GM11168 (cell line): ENCODE measurements around the gene QPCT.
"Not testable (repeated sequence)": the region's sequence is repeated elsewhere in the genome, so short reads cannot be mapped to it uniquely, and the experiment has no call there.

Experiments
- in situ Hi-C: fragments of 300-500 bp; cut with MboI; formaldehyde crosslinking; loops from one replicate; pipeline ENCODE4 v1.12.0; 2022; ENCODE audit warnings: low sequenced_read_pairs; ENCODE audit not compliant: unreplicated experiment

QPCT gene

DNA sequence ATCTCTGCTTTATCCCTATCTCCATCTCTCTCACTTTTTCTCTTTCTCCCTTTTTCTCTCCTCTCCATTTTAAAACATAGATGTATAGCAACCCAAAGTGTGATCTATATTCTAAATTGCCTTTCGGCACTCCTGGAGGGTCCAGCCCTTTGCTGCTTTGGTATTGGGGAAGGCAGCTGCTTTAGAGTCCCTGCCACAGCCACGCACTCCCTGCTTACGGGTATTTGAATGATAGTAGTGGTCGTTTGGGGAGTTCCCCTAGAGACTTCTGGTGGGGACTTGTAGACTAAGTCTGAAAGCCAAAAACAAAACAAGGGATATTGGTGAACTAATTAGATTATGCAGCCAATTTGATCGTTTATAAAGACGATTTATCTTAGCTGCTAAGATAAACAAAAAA is 11.9 kb downstream of the QPCT start:
- in situ Hi-C loops: no loop called here

DNA sequence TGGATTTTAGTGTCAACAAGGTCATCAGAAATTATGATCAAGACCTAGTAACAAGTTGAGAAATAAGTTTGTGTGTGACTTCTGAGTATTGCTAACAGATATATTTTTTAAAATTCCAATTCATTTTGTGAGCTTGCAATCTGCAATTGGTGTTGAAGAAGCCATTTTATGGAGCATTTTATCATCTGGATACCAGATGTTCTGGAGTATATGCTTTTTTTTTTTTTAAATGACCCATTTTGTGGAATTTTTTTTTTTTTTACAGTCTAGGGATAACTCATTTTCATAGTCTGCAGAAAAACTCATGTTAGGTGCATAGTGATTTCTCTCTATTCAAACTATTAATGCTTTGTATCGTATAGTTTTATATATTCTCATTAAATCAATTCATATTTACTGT is 12.6 kb downstream of the QPCT start:
- in situ Hi-C loops: no loop called here

DNA sequence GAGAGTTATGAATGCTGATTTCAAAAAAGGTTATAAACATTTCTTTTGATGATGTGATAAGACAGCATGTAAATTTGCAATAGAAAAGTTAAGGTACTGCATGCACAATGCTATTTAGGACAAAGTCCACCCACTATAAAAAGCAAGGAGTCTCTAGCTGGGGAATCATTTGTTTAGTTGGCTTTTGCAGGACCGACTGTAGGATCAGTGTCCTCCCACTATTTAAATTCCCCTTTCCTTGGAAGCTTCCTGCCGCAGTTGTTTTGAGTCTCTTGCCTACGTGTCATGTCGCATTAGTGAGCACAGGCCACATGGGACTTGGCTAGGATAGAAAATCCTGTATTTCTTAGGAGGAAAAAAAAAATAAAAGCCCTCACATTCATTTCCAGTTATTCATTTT is 13.1 kb downstream of the QPCT start:
- in situ Hi-C loops: no loop called here

DNA sequence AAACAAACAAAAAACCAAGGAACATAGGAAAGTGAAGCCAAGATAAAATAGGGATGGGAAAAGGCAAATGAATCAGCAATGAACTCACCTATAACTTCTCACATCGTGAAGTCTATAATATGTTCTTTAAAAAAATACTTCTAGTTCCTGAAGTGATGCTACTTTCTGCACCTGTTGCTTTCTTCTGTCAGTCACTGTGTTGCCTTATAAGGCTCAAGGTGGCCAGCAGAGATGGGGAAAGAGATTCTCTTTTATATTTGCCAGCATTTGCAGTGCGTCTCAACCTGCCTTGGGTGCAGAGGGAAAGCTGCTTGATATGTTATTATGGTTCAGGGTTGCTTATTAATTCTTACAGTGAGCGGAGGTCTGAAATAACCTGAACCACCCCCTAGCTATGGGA is 14.0 kb downstream of the QPCT start:
- in situ Hi-C loops: no loop called here

DNA sequence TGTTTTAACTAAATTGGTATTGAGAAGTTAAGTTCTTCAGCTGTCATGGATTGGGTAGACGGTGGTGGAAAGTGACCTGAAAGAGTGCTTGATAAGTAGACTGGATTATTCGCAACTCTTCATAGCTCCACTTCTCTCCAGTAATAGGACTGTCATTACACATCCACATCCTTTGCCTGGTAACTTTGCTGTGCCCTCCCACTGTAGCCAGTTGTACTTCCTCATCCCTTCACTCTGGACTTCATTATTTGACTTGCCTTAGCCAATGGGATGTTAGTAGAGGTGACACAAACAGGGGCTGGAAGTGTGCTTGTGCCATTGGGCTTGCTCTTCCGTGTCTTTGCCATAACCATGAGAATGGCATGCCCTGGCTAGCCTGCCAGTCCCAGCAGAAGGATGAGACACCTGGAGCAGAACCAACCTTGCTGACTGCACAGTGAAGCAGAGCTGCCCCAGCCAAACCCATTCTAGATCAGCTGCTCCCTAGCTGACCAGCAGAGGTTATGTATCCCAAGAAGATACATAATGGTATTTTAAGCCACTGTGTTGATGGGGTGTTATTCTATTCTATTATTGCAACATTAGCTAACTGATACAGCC is 16.9 kb downstream of the QPCT start:
- in situ Hi-C loops: no loop called here

DNA sequence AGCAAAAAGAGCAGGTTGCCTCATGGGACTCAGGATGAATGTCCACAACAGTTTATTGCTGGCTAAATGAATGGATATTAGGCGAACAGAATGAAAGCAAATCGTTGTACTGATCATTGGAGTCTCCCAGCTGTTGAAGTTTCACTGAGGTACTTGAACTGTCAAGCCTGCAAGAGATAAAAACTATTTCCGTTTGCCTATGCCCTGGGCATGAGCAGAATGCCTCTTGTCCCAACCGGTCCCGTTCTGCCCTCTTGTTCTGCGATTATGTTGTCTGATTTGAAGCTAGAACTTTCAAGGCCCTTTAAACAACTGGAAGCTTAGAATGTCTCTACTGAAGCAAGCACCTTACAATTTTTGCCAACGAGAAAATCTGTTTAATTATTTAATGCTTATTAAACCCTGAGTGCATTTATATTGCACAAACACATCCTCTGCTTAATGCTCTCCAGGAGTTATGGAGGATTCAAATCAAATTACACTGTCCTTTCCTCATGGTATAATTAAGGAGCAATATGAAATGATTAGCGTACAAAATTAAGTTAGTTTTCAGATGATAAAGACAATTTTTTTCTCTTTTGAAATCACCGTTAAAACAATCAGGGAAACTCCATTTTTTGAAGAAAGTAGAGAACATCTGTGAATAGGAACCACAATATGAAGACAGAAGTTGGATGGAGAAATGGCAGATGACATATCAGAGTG is 17.7 kb downstream of the QPCT start:
- in situ Hi-C loops: no loop called here

DNA sequence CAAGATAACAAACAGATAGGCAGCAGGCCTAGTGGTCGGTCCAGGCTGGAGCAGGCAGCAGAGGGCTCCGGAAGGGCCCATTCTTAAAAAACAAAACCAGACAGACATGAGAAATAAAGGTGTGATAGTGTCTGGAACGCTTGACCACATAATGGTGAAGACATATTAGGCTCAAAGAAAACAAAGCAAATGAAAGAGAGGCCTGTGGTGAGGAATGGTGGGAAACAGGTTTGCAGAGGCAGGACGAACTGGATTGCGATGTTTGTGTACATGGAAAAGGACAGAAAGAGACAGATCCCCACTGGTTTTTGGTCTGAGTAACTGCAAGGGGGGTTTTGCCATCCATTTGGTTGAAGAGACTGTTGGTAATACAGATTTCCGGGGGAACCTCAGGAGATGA is 19.9 kb downstream of the QPCT start:
- in situ Hi-C loops: no loop called here

DNA sequence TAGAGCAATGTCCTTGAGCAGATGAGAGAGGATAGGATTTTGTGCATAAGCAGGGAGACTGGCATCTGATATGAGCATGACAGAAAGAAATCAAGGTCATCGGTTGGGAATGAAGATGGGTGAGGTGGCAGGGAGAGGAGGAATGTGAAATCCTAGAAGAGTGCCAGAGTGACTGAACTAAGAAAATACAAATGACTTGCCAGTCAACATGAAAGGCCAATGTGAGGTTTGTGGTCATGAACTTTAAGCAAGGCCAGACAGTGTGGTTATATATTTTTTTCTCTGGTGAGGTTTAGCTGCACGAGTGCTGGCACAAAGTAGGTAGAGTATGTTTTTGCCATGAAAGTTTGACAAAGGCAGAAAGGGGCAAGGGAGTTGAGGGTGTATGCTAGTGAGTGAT is 21.2 kb downstream of the QPCT start:
- in situ Hi-C loops: no loop called here

DNA sequence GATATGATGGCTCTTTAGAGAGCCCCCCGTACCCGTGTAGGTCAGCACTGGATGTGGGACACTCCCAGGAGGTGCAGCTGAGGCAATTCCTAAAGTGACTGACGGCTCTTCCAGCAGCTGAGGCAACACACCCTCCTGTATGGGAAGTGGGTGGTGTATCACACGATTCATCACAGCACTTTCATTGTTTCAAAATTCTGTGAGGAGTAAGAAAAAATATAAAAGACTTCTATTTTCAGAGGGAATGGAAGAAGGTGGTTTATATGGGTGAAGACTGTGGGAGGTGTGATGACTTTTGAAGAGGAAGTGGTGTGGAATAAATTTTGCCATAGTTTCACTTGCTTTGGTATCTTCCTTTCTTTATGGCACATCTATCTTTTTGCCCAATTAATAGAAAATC is 22.3 kb downstream of the QPCT start:
- in situ Hi-C loops: no loop called here

DNA sequence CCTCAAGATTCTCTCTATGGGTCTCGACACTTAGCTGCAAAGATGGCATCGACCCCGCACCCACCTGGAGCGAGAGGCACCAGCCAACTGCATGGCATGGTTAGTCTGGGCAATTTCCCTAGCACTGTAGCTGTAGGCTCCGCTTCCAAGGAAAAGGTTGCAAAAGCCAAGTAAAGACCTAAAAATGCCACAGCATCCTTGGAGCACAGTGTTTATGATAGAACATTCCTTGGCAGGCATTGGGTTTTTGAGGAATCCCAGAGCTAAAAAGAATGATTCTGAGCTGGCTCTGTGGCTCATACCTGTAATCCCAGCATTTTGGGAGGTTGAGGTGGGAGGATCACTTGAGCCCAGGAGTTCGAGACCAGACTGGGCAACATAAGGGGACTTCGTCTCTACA is 22.9 kb downstream of the QPCT start:
- in situ Hi-C loops: no loop called here

DNA sequence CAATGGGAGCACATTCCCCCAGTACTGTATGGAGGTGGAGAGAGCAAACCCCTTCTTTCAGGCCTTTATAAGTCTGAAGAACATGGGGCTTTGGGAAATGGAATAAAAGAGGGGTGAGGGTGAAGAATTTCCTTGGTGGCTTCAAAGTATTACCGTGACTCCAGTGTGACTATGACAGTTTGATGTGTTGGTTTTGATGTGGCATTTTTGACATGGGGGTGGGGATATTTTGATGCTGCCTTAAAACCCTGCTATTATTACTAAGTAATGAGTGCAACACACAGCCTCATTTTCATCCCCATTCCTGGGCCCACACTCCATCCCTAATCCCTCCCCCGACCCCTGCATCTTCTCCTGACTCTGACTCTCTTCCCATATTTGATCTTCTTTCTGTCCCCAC is 23.6 kb downstream of the QPCT start:
- in situ Hi-C loops: no loop called here

DNA sequence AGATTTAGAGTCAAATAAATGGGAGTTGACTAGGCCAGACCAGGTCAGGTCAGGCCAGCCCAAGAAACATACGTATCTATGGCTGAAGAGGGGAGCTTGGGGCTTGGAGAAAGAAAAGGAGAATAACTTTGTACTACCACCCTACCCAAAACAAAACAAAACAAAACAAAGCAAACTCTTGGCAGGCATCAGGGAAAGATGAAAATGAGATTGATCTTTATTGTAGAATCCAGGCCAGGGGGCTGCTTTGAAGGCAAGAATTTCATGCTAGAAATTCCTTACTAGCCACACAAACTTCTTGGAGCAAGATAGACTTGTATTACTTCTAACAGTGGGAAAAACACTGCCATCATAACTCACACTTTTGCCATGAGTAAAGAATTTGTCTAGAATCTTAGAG is 26.2 kb downstream of the QPCT start:
- in situ Hi-C loops: no loop called here

DNA sequence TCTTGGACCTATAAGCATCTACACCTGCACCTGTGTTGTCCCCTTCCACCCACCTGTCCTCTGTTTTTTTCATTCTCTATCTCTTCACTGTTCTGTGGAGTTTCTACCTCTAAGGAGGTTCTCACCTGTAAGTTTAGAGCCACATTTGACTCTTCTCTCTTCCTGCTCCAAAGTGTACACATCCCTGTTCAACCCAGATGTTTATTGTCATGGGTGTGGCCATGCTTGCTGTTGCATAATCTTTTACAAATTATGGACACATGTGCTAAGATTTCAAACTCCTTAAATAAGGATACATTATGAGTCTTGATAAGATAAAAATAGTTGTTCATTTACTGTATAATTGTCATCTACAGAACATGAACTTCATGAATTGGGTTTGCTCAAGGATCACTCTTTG is 27.6 kb downstream of the QPCT start:
- in situ Hi-C loops: no loop called here

DNA sequence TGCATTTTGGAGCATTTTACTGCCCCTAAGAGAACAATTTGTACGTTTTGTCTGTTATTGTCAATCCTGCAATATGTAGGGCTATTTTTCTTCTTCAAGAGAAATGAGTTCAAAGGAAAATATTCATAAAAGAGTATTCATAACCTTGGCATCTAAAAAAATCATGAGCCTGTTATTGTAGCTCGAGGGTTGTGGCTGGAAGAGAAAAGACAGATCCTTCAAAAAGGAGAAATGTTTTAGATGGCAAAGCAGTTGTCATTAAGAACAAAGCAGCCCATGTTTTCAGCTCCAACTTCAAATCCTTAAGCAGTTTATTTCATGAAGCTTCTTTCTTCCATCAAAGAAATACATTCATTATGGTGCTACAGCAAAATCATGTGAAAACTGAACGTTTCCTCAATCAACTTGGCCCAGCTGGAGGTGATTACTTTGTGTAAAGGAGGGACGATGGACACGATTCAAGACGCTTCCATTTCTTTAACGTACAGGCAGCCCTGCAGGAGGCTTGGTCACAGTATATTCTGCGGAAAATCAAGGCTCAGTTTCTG is 31.4 kb downstream of the QPCT start:
- in situ Hi-C loops: no loop called here

DNA sequence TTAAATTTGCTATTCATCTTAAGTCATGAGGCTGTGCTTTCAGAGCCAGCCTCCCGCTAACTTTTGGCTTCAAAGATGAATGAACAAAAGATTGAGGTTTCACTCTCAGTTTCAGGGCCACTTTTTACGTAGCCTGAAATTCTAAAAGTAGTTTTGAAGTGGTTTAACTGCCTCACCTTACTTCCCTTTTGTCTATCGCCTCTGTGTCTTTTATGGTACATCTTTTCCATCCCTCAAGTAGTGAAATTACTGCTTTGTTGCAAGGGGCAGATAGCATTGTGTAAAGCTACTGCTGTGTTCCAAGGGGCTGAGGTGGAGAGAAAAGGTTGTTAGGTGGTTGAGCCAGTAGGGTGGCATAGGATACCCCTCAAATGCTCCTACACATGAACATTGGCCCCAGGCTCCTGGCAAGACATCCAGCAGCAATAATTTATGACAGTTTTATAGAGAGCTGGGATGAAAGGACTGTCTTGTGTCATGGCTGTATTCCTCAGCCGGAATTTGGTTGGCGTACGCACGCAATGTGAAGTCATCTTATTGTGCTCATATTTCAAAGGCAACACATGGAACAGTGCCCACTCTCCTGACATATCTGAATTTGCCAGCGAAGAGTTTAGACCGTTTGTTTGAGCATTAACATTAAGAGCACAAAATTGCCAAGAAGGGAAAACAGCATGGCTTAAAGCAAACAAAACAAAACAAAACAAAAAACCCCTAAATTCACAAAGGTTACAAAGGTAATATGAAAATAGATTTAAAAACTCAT is 32.2 kb downstream of the QPCT start:
- in situ Hi-C loops: no loop called here

DNA sequence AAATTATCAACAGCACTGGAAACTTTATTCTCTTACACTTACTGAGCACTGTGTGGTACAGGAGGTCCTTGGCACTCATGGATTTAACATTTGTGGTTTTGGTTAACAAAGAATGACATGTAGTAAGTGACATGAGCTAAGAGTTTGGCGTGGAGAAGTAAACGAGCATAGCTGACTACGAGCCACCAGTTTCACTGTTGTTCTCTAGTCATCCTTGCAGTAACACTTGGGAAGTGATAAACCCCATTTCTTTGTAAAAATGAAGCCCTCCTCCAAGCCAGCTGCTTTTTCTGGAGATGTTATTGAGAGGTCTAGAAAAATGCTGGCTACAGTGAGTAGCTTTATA is 32.7 kb downstream of the QPCT start:
- in situ Hi-C loops: no loop called here

DNA sequence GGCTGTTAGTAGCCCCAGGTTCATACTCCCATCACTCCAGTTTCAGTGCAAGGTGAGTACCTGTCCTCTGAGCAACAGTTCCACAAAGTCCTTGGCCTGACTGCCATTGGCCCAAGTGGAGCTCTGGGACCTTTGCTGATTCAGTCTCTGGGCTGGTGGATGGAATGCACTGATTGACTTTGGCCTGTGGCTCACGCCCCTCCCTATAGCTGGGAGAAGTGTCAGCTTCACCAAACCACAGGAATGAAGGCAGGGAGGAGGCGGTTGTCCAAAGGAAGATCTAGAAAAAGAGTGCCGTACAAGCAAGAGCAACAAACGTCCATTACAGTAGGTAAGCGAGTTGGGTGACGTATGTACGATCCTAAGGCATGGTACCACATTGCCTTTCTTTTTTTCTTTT is 34.0 kb downstream of the QPCT start:
- in situ Hi-C loops: no loop called here

DNA sequence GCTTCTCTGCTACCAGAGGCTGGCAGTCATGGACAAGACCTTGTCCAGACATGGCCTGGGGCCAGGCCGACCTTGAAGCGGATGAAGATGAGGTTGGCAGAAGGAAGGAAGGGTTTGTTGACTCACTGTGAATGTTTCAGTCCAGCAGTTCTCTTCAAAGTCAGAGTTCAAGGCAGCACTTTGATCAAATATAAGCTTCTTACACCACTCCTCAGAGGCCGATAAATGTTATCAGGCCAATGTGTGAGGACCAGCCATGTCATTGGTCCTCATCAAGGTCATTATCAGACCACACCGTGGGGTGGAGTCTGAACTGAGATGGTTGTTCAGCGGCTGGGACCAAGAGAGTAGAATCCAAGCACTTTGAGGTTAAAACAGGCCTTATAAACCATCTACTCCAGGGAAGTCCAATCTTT is 35.5 kb downstream of the QPCT start:
- in situ Hi-C loops: no loop called here

DNA sequence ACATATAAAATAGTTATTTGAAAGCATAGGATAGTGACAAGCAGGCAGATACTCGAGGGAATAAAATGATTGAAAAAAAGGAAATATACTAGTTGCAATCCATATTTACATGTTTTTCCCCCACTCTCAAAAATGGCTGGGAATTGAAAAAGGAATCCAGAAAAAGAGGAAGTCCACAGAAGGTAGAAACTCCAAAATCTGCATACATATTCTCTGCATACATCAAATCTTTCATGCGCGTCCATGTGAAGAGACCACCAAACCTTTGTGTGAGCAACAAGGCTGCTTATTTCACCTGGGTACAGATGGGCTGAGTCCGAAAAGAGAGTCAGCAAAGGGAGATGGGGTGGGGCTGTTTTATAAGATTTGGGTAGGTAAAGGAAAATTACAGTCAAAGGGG is 36.4 kb downstream of the QPCT start:
- in situ Hi-C loops: not testable (repeated sequence)

DNA sequence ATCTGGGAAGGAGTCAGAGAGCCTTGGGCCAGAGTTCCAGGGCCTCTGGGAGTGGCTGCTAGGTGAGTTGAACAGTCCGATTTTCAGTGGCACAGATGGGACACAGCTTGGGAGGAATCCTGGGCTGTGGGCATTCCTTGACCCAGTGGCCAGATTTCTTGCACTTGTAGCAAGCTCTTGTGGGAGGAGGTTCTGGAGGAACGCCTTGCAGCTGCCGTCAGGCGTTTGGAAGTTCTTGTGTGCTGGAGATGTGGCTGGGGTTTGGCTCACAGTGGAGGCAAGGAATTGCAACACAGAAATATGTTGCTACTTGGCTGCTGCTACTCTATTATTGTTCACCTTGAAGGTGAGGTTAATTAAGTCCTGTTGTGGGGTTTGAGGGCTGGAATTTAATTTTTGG is 39.8 kb downstream of the QPCT start:
- in situ Hi-C loops: not testable (repeated sequence)

DNA sequence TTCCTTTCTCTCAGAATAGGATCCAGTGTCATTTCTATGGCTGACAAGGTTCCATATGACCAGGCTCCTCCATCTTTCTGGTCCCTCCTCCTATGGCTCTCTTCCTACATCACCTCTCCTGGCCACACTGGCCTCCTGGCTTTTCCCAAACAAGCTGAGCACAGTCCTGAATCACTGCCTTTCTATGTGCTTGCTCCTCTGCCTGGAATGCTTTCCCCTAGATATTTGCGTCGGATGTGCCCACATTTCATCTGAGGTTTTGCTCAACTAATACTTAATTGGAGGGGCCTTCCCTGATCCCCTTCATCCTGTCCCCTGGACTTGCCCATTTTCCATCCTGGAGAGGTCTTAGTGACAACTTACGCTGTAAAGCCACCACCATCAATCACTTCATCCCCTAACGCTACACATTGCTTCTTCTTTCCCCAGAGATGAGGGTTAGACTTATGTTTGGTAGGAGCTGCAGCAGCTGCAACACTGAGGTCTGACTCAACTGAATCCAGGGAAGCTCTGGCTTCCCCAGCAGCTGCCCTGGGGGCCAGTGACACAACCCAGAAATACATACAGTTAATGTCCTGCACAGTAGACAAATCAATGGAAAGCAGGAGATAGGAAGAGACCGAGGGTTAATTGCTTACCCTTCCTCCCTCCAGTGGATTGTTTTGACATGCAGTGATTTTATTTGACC is 42.9 kb downstream of the QPCT start:
- in situ Hi-C loops: no loop called here
